ENCODE data around the gene TENM4. TPM values are rescaled to one million over a fixed set of nuclear protein-coding genes. Genes with fewer than 3 reads are reported as not detected.

The TENM4 gene
- total RNA-seq, 2 experiments from 2014 or later: not detected

DNA sequence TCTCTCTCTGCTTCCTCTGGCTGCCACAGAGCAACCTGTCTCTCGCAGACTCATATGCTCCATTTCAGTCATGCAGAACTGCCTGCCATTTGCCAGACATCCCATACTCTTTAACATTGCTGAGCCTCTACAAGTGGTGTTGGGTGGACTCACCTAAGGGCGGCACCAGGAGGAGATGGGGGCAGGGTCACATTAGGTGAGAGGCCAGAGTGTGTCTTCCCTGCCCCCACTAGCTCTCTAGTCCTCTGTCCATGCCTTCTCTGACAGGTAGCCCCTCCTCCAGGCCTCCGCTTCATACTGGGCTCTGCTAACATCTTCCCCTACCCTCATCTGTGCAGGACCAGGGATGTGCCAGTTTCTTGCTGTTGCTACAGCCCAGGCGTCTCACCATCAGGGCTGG is 366.3 kb downstream of the TENM4 start:
- no peaks in the 10 kb centered on the region for H4K20me1 ChIP-seq (ENCODE audit: insufficient read depth, low read length)
- ChIA-PET CTCF (ENCODE audit: unreplicated experiment) (no interaction called here), POLR2A (no interaction called here)
- H3K9me3 ChIP-seq (ENCODE audit: low read length): no peaks in the 10 kb centered on the region
- H3K9me2 ChIP-seq (ENCODE audit: insufficient read depth, low read length): no peaks in the 10 kb centered on the region
- no peak overlapping the region for H3K4me3 ChIP-seq (ENCODE audit: low read depth, low read length, poor library complexity, severe bottlenecking)
- TF ChIP-seq, protein P1, sequence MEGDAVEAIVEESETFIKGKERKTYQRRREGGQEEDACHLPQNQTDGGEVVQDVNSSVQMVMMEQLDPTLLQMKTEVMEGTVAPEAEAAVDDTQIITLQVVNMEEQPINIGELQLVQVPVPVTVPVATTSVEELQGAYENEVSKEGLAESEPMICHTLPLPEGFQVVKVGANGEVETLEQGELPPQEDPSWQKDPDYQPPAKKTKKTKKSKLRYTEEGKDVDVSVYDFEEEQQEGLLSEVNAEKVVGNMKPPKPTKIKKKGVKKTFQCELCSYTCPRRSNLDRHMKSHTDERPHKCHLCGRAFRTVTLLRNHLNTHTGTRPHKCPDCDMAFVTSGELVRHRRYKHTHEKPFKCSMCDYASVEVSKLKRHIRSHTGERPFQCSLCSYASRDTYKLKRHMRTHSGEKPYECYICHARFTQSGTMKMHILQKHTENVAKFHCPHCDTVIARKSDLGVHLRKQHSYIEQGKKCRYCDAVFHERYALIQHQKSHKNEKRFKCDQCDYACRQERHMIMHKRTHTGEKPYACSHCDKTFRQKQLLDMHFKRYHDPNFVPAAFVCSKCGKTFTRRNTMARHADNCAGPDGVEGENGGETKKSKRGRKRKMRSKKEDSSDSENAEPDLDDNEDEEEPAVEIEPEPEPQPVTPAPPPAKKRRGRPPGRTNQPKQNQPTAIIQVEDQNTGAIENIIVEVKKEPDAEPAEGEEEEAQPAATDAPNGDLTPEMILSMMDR (conservative IDR thresholded peaks at IDR 0.05; ENCODE audit: low read length): no peak
- TF ChIP-seq EZH2phosphoT487 (IDR thresholded peaks at IDR 0.05; ENCODE audit: borderline replicate concordance, low read depth, low read length): no peak
- BruUV-seq (replicated peaks): no TSS peak
- no peak overlapping the region for H2AFZ ChIP-seq (ENCODE audit: low read length)
- no peaks in the 10 kb centered on the region for H3K79me2 ChIP-seq (ENCODE audit: insufficient read depth, low read depth, low read length)
- intact Hi-C loops (cut with micrococcal nuclease; ENCODE audit: unreplicated experiment): loop anchor here (10.0 kb wide), 1 partner anchor 430 kb away; no protein-coding TSS in a partner anchor
- H3K27ac ChIP-seq (ENCODE audit: low read depth, low read length, poor library complexity, severe bottlenecking): no peak overlapping the region
- DNase-seq (ENCODE audit: low spot score): no peak
- no peak overlapping the region for H3K4me2 ChIP-seq (ENCODE audit: low read length)
- H3K36me3 ChIP-seq (ENCODE audit: insufficient read depth, low read length): no peaks in the 10 kb centered on the region
- H3K4me1 ChIP-seq (ENCODE audit: insufficient read depth, low read length, poor library complexity, severe bottlenecking): no peaks in the 10 kb centered on the region

- no peak for DNase-seq (ENCODE audit: low spot score)
- BruUV-seq (replicated peaks): no TSS peak
- Histone ChIP-seq H3K36me3 (ENCODE audit: insufficient read depth, low read length) (no peaks in the 10 kb centered on the region), H4K20me1 (ENCODE audit: insufficient read depth, low read length) (no peaks in the 10 kb centered on the region), H3K4me2 (ENCODE audit: low read length) (no peak overlapping the region), H2AFZ (ENCODE audit: low read length) (no peak overlapping the region), H3K4me3 (ENCODE audit: low read depth, low read length, poor library complexity, severe bottlenecking) (no peak overlapping the region), H3K9me2 (ENCODE audit: insufficient read depth, low read length) (no peaks in the 10 kb centered on the region), H3K79me2 (ENCODE audit: insufficient read depth, low read depth, low read length) (no peaks in the 10 kb centered on the region), H3K4me1 (ENCODE audit: insufficient read depth, low read length, poor library complexity, severe bottlenecking) (no peaks in the 10 kb centered on the region), H3K9me3 (ENCODE audit: low read length) (no peaks in the 10 kb centered on the region), H3K27ac (ENCODE audit: low read depth, low read length, poor library complexity, severe bottlenecking) (no peak overlapping the region)
- intact Hi-C loops (cut with micrococcal nuclease; ENCODE audit: unreplicated experiment): loop anchor here (10.0 kb wide), 1 partner anchor 426 kb away; no protein-coding TSS in a partner anchor
- ChIA-PET POLR2A (interaction anchor here (0.9 kb wide), 1 partner anchor 219 kb away, joined by 5 read pairs; no protein-coding TSS in a partner anchor), CTCF (ENCODE audit: unreplicated experiment) (no interaction called here)
- no peak for TF ChIP-seq EZH2phosphoT487 (IDR thresholded peaks at IDR 0.05; ENCODE audit: borderline replicate concordance, low read depth, low read length)
- TF ChIP-seq, protein P1 (conservative IDR thresholded peaks at IDR 0.05; ENCODE audit: low read length): no peak
These were observed 369.6 kb downstream of the TENM4 start for GRCh38 chr11:79071190-79071589.

DNA sequence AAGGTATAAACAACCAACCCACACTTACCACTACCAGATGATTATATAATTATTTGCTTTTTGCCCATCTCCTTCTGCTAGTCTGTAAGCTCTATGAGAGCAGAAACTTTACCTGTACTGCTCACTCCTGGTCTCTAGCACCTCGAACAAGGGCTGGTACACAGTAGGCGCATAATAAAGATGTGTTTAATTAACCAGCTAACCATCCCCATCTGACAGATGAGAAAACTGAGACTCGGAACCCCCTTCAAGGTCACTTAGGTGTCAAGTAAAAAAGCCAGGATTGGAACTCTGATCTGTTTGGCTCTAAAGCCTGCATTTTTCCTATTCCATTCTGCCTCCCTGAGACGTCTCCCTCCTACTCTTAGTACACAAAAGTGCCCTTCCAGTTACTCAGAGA is 370.3 kb downstream of the TENM4 start:
- no peak overlapping the region for H3K27ac ChIP-seq (ENCODE audit: low read depth, low read length, poor library complexity, severe bottlenecking)
- CTCF ChIA-PET (ENCODE audit: unreplicated experiment): no interaction called here
- no peak for DNase-seq (ENCODE audit: low spot score)
- intact Hi-C loops (cut with micrococcal nuclease; ENCODE audit: unreplicated experiment): loop anchor here (10.0 kb wide), 1 partner anchor 426 kb away; no protein-coding TSS in a partner anchor
- no peaks in the 10 kb centered on the region for H3K4me1 ChIP-seq (ENCODE audit: insufficient read depth, low read length, poor library complexity, severe bottlenecking)
- POLR2A ChIA-PET: interaction anchor here (0.9 kb wide), 1 partner anchor 218 kb away, joined by 5 read pairs; no protein-coding TSS in a partner anchor
- TF ChIP-seq EZH2phosphoT487 (IDR thresholded peaks at IDR 0.05; ENCODE audit: borderline replicate concordance, low read depth, low read length): no peak
- TF ChIP-seq, protein P1 (conservative IDR thresholded peaks at IDR 0.05; ENCODE audit: low read length): no peak
- no peak overlapping the region for H3K4me2 ChIP-seq (ENCODE audit: low read length)
- BruUV-seq (replicated peaks): no TSS peak
- H3K9me2 ChIP-seq (ENCODE audit: insufficient read depth, low read length): no peaks in the 10 kb centered on the region
- H3K4me3 ChIP-seq (ENCODE audit: low read depth, low read length, poor library complexity, severe bottlenecking): no peak overlapping the region
- no peaks in the 10 kb centered on the region for H3K79me2 ChIP-seq (ENCODE audit: insufficient read depth, low read depth, low read length)
- H4K20me1 ChIP-seq (ENCODE audit: insufficient read depth, low read length): no peaks in the 10 kb centered on the region
- no peaks in the 10 kb centered on the region for H3K9me3 ChIP-seq (ENCODE audit: low read length)
- no peak overlapping the region for H2AFZ ChIP-seq (ENCODE audit: low read length)
- no peaks in the 10 kb centered on the region for H3K36me3 ChIP-seq (ENCODE audit: insufficient read depth, low read length)
